ENCODE measurements around the gene LEMD3.

Gene LEMD3

DNA sequence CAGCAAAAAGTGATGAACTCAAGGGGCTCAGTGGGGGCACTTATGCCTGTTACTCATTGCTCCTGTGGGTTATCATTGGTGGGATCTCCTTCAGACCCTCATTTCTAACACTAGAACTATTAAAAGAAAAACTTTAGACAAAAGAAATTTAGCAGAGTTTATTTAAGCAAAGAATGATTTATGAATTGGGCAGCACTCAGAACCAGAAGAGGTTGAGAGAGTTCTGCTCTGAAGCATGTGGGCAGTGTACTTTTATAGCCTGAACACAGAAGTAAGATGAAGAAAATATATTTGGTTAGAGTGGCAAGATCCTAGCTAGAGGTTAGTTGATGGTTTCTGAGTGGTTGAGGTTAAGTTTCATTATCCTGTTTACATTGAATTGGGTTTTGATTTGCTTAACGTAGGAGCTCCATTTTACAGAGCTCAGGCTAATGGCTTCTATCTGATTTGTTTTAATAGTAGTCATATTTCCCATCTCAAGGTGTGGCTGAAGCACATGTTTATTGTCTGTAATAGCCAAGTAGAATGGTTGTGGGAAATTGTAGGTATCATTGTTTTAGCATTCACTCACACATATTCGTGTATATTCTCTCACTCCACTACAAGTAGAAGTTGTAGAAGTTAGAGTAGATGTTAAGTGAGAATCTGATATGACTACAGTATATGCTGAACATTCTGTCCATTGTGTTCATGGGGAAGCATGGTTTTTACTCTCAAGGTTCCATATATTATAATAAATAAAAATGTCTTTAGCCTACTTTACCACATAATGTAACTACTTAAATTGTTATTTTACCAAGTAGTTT, 27.6 kb downstream of the LEMD3 start:
- Histone ChIP-seq H3K4me3 (ENCODE audit: low read depth, low read length) (no peak overlapping the region), H3K9me3 (no peaks in the 10 kb centered on the region), H3K27me3 (no peaks in the 10 kb centered on the region), H3K4me1 (no peaks in the 10 kb centered on the region), H3K36me3 (no peaks in the 10 kb centered on the region)
- DNase-seq = no peak
- TF ChIP-seq, protein P1, sequence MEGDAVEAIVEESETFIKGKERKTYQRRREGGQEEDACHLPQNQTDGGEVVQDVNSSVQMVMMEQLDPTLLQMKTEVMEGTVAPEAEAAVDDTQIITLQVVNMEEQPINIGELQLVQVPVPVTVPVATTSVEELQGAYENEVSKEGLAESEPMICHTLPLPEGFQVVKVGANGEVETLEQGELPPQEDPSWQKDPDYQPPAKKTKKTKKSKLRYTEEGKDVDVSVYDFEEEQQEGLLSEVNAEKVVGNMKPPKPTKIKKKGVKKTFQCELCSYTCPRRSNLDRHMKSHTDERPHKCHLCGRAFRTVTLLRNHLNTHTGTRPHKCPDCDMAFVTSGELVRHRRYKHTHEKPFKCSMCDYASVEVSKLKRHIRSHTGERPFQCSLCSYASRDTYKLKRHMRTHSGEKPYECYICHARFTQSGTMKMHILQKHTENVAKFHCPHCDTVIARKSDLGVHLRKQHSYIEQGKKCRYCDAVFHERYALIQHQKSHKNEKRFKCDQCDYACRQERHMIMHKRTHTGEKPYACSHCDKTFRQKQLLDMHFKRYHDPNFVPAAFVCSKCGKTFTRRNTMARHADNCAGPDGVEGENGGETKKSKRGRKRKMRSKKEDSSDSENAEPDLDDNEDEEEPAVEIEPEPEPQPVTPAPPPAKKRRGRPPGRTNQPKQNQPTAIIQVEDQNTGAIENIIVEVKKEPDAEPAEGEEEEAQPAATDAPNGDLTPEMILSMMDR (IDR thresholded peaks at IDR 0.05; ENCODE audit: low read depth, low read length) = no peak

DNA sequence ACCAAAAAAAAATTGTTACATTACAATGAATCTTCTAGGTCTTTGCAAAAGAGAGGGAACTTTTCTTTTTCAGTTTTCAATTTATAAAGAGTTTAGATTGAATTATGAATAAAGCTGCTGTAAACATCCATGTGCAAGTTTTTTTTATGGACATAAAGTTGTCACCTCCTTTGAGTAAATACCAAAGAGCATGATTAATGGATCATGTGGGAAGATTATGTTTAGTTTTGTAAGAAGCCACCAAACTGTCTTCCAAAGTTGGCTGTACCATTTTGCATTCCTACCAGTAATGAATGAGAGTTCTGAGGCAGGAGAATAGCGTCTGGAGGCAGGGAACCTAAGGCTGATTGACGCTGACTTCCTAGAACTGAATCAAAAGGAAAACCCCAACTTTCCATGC, 30.2 kb downstream of the LEMD3 start:
- H3K4me1 ChIP-seq = no peaks in the 10 kb centered on the region
- TF ChIP-seq, protein P1 (IDR thresholded peaks at IDR 0.05; ENCODE audit: low read depth, low read length) = no peak
- no peak overlapping the region for H3K4me3 ChIP-seq (ENCODE audit: low read depth, low read length)
- H3K36me3 ChIP-seq = no peaks in the 10 kb centered on the region
- H3K27me3 ChIP-seq = no peaks in the 10 kb centered on the region
- H3K9me3 ChIP-seq = no peaks in the 10 kb centered on the region
- no peak for DNase-seq

DNA sequence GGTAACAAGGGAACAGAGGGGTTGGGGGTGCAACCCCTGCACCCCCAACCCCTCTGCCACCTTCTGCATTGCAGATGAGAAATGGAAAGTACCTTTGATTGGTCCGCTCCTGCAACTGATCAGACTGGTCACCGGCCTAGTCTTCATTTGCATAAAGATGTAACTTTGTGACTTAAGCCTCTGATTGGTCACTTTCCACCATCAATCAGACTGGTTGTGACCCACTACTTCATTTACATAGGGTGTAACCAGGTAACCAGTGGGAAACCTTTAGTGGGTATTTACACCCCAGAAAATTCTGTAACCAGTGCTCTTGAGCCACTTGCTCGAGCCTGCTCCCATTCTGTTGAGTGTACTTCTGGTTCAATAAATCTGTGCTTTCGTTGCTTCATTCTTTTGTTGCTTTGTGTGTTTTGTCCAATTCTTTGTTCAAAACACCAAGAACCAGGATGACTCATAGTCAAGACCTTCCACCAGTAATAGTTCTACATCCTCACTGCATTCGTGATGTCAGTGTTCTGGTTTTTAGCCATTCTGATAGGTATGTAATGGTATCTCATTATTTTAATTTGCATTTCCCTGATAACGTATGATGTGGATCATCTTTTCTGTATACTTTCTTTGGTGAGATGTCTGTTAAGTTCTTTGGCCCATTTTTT, 30.8 kb downstream of the LEMD3 start:
- Histone ChIP-seq H3K9me3 (no peaks in the 10 kb centered on the region), H3K27me3 (no peaks in the 10 kb centered on the region), H3K4me3 (ENCODE audit: low read depth, low read length) (no peak overlapping the region), H3K4me1 (no peaks in the 10 kb centered on the region), H3K36me3 (no peaks in the 10 kb centered on the region)
- DNase-seq = no peak
- TF ChIP-seq, protein P1 (IDR thresholded peaks at IDR 0.05; ENCODE audit: low read depth, low read length) = no peak

DNA sequence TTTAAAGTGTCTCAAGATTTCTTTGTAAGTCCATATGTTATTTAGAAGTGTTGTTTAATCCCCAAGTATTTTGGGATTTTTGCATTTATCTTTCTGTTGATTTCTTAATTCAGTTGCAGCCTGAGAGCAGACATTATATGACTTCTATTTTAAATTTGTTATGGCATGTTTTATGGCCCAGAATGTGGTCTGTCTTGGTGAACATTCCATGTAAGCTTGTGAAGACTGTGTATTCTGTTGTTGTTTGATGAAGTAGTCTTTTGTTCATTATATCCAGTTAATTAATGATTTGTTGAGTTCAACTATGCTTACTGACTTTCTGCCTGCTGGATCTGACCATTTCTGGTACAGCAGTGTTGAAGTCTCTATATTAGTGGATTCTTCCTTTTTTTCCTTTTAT, 34.0 kb downstream of the LEMD3 start:
- H3K27me3 ChIP-seq = no peaks in the 10 kb centered on the region
- H3K36me3 ChIP-seq = no peaks in the 10 kb centered on the region
- DNase-seq = no peak
- no peak overlapping the region for H3K4me3 ChIP-seq (ENCODE audit: low read depth, low read length)
- H3K4me1 ChIP-seq = 0 out of 2 replicates have a peak, but pooled peaks cover 4% of the 10 kb centered on the region
- TF ChIP-seq, protein P1 (IDR thresholded peaks at IDR 0.05; ENCODE audit: low read depth, low read length) = no peak
- no peaks in the 10 kb centered on the region for H3K9me3 ChIP-seq

DNA sequence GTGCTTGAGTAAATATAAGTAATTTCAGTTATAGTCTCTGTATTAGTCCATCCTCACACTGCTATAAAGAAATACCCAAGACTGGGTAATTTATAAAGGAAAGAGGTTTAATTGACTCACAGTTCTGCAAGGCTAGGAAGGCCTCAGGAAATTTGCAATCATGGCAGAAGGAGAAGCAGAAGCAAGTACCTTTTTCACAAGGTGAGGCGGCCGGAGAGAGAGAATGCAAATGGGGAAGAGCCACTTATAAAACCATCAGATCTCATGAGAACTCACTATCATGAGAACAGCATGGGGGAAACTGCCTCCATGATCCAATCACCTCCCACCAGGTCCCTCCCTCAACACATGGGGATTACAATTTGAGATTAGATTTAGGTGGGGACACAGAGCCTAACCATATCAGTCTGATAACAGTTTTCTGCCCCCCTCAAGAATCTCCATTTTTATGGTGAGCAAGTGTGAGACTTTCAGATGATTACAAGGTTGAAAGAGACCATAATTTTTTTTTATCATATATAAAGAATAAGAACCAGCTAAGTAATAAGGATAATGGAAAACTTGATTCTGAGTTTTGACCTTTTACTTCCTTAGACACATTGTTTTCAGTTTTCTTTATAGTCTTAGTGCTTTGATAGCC, 35.6 kb downstream of the LEMD3 start:
- TF ChIP-seq, protein P1 (IDR thresholded peaks at IDR 0.05; ENCODE audit: low read depth, low read length) = no peak
- H3K4me1 ChIP-seq = peaks cover 10% of the 10 kb centered on the region
- no peak for DNase-seq
- H3K27me3 ChIP-seq = no peaks in the 10 kb centered on the region
- no peak overlapping the region for H3K4me3 ChIP-seq (ENCODE audit: low read depth, low read length)
- no peaks in the 10 kb centered on the region for H3K9me3 ChIP-seq
- no peaks in the 10 kb centered on the region for H3K36me3 ChIP-seq
